CD4-positive, alpha-beta T cell treated with Interleukin-6 at 100 ng/mL for 8 hours (primary cell): ENCODE measurements around the gene CADM1.

Experiments
- DNase-seq: peaks from one replicate; pipeline ENCODE4 v3.0.0-alpha.2; 2020; ENCODE audit warnings: mixed read lengths, low spot score

Gene CADM1

GRCh38 chr11:115314330-115314920, 189.8 kb downstream of the CADM1 start:
- DNase-seq: no peak

GRCh38 chr11:115313224-115313838, 190.9 kb downstream of the CADM1 start:
- no peak for DNase-seq

- DNase-seq: no peak
Observed at GRCh38 chr11:115311949-115312348, 192.3 kb downstream of the CADM1 start.

- no peak for DNase-seq
Observed at GRCh38 chr11:115306689-115307088, 197.5 kb downstream of the CADM1 start.

GRCh38 chr11:115304774-115305472, 199.3 kb downstream of the CADM1 start:
- no peak for DNase-seq

GRCh38 chr11:115303929-115304531, 200.2 kb downstream of the CADM1 start:
- no peak for DNase-seq

GRCh38 chr11:115302946-115303703, 201.1 kb downstream of the CADM1 start:
- no peak for DNase-seq

- DNase-seq: no peak
Observed at GRCh38 chr11:115300660-115301428, 203.4 kb downstream of the CADM1 start.

GRCh38 chr11:115298300-115299012, 205.8 kb downstream of the CADM1 start:
- no peak for DNase-seq

- no peak for DNase-seq
Observed at GRCh38 chr11:115297330-115297729, 206.9 kb downstream of the CADM1 start.

- DNase-seq: no peak
Observed at GRCh38 chr11:115291325-115291724, 212.9 kb downstream of the CADM1 start.

GRCh38 chr11:115290893-115291292, 213.3 kb downstream of the CADM1 start:
- DNase-seq: no peak

GRCh38 chr11:115290479-115290878, 213.7 kb downstream of the CADM1 start:
- no peak for DNase-seq

GRCh38 chr11:115287266-115287665, 216.9 kb downstream of the CADM1 start:
- DNase-seq: no peak

GRCh38 chr11:115286614-115287013, 217.6 kb downstream of the CADM1 start:
- no peak for DNase-seq

GRCh38 chr11:115284773-115285172, 219.4 kb downstream of the CADM1 start:
- no peak for DNase-seq

- DNase-seq: no peak
Observed at GRCh38 chr11:115282923-115283322, 221.3 kb downstream of the CADM1 start.

GRCh38 chr11:115280775-115281174, 223.4 kb downstream of the CADM1 start:
- no peak for DNase-seq

- DNase-seq: no peak
Observed at GRCh38 chr11:115279813-115280761, 224.1 kb downstream of the CADM1 start.

GRCh38 chr11:115276799-115277198, 227.4 kb downstream of the CADM1 start:
- no peak for DNase-seq
